Measurements from ENCODE around the gene TADA2A.
A peak's percentile ranks its signal among the peaks of the same experiment; 100 is the strongest.
"Not testable (repeated sequence)": the region's sequence is repeated elsewhere in the genome, so short reads cannot be mapped to it uniquely, and the experiment has no call there.

Gene TADA2A

GRCh38 chr17:37493249-37494027, 86.8 kb downstream of the TADA2A start:
- DNase-seq (ENCODE audit: low spot score), result no peak

GRCh38 chr17:37494401-37494831, 87.7 kb downstream of the TADA2A start:
- DNase-seq (ENCODE audit: low spot score), result no peak

GRCh38 chr17:37494971-37495370, 88.3 kb downstream of the TADA2A start:
- DNase-seq (ENCODE audit: low spot score), result no peak

GRCh38 chr17:37500378-37500777, 93.7 kb downstream of the TADA2A start:
- no peak for DNase-seq (ENCODE audit: low spot score)

- no peak for DNase-seq (ENCODE audit: low spot score)
Measured at GRCh38 chr17:37502009-37502936, 95.6 kb downstream of the TADA2A start.

- DNase-seq (ENCODE audit: low spot score), result no peak
Measured at GRCh38 chr17:37503148-37503547, 96.5 kb downstream of the TADA2A start.

- DNase-seq (ENCODE audit: low spot score), result no peak
Measured at GRCh38 chr17:37505333-37505732, 98.6 kb downstream of the TADA2A start.

GRCh38 chr17:37506678-37507077, 100.0 kb downstream of the TADA2A start:
- DNase-seq (ENCODE audit: low spot score), result no peak

GRCh38 chr17:37507111-37507510, 100.4 kb downstream of the TADA2A start:
- DNase-seq (ENCODE audit: low spot score), result no peak

- no peak for DNase-seq (ENCODE audit: low spot score)
Measured at GRCh38 chr17:37510056-37510455, 103.4 kb downstream of the TADA2A start.

GRCh38 chr17:37511642-37512041, 105.0 kb downstream of the TADA2A start:
- not testable (repeated sequence) for DNase-seq (ENCODE audit: low spot score)

- no peak for DNase-seq (ENCODE audit: low spot score)
Measured at GRCh38 chr17:37512442-37513068, 105.9 kb downstream of the TADA2A start.

GRCh38 chr17:37513711-37514110, 107.0 kb downstream of the TADA2A start:
- DNase-seq (ENCODE audit: low spot score), result no peak

- DNase-seq (ENCODE audit: low spot score), result no peak
Measured at GRCh38 chr17:37516127-37516571, 109.5 kb downstream of the TADA2A start.

GRCh38 chr17:37517881-37518280, 111.2 kb downstream of the TADA2A start:
- no peak for DNase-seq (ENCODE audit: low spot score)

GRCh38 chr17:37518826-37519225, 112.1 kb downstream of the TADA2A start:
- DNase-seq (ENCODE audit: low spot score), result peak; percentile 35

- DNase-seq (ENCODE audit: low spot score), result no peak
Measured at GRCh38 chr17:37519251-37519985, 112.7 kb downstream of the TADA2A start.

GRCh38 chr17:37520174-37520573, 113.5 kb downstream of the TADA2A start:
- DNase-seq (ENCODE audit: low spot score), result no peak

GRCh38 chr17:37521821-37522220, 115.1 kb downstream of the TADA2A start:
- no peak for DNase-seq (ENCODE audit: low spot score)

GRCh38 chr17:37523715-37524219, 117.1 kb downstream of the TADA2A start:
- no peak for DNase-seq (ENCODE audit: low spot score)

- peak; percentile 24 for DNase-seq (ENCODE audit: low spot score)
Measured at GRCh38 chr17:37527249-37527851, 120.7 kb downstream of the TADA2A start.
